Esophagus mucosa (tissue), 1 donor: ENCODE measurements around the gene ZNF169. TPM values are rescaled to one million over a fixed set of nuclear protein-coding genes. Genes with fewer than 3 reads are reported as not detected.
"Not testable (repeated sequence)": the region's sequence is repeated elsewhere in the genome, so short reads cannot be mapped to it uniquely, and the experiment has no call there.

ENCODE experiments used
- ATAC-seq: fragments of 200-7000 bp; cut with Tn5 transposase; one replicate; pipeline ENCODE4 v1.9.1; 2020
- total RNA-seq: library from RNA; stranded (reverse); gene quantifications from one replicate; pipeline ENCODE4 v1.2.4, GENCODE V29; 2023
- donor health status: DM: yes; HTN: yes; CAD: no.

The ZNF169 gene
- total RNA-seq, 1 donor from 2014 or later, result 1.9 TPM

GRCh38 chr9:94287877-94288513, 28.9 kb downstream of the ZNF169 start:
- no peak for ATAC-seq

DNA sequence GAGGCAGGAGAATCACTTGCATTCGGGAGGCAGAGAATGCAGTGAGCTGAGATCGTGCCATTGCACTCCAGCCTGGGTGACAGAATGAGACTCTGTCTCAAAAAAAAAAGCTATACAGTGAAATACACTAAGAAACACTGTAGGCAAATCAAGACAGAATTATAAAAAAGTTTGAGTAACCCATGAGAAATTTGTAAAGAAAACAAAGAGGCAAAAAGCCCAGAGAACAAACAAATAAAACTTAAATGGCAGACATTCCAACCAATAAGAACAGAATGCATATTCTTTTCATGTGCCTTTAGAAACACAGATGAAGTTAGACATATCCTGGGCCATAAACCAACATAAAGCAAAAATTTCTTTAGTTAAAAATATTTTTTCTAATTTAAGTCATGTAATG, 30.6 kb downstream of the ZNF169 start:
- no peak for ATAC-seq

DNA sequence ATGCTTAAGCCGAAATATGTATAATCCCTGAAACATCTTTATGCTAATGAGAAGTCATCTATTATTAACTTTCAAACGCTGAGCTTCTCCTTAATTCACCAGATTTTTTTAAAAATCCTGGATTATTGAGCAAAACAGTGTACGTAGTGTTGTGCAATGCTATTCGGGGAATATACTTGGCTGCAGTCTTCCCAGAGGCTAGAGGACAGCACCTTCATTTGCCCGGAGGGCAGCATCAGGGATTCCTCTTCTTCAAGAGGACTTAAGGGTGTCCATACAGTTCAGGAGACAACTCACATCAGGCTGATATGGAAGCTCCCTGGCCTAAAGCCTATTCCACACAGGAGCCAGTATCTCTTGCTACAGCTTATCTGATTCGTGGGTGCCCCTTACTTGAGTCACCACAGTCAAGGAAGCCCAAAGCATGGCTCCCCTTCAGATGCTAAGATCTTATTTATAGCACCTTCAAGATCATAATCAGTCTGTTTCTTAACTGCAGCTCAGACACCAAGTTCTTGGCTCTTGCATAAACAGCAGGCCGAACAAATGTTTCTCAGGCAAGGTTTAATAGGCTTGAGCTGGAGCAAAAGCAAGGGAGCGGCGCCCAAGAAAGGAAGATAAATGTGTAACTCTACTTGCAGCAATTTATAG, 40.0 kb downstream of the ZNF169 start:
- no peak for ATAC-seq

GRCh38 chr9:94300470-94301301, 41.6 kb downstream of the ZNF169 start:
- ATAC-seq, result peak; percentile 73

DNA sequence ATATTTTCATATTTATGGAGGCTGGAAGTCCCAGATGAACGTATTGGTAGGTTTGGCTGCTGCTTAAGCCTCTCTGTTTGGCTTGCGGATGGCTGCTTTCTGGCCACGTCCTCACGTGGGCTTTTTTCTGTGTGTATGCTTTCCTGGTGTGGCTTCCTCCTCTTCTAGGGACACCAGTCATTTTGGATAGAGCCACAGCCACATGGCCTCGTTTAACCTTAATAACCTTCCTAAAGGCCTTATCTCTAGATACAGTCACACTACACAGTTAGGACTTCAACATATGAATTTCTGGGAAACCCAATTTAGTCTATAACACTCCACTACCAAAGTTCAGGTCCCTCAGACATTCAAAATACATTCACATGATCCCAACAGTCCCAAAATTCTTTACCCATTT, 42.5 kb downstream of the ZNF169 start:
- ATAC-seq, result no peak

- ATAC-seq, result no peak
Observed at GRCh38 chr9:94302426-94302825, 43.3 kb downstream of the ZNF169 start.

DNA sequence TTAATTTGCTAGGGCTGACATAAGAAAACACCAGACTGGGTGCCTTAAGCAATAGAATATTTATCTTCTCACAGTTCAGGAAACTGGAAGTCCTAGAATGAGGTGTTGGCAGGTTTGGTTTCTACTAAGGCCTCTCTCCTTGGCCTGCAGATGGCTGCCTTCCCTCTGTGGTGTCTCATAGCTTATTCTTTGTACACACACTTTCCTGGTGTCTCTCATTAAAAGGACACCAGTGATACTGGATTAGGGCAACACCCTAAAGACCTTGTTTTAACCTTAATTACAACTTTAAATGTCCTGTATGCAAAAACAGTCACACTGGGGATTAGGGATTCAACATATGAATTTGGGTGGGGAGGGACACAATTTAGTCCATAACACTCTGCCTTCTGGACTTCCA, 44.2 kb downstream of the ZNF169 start:
- ATAC-seq, result no peak

DNA sequence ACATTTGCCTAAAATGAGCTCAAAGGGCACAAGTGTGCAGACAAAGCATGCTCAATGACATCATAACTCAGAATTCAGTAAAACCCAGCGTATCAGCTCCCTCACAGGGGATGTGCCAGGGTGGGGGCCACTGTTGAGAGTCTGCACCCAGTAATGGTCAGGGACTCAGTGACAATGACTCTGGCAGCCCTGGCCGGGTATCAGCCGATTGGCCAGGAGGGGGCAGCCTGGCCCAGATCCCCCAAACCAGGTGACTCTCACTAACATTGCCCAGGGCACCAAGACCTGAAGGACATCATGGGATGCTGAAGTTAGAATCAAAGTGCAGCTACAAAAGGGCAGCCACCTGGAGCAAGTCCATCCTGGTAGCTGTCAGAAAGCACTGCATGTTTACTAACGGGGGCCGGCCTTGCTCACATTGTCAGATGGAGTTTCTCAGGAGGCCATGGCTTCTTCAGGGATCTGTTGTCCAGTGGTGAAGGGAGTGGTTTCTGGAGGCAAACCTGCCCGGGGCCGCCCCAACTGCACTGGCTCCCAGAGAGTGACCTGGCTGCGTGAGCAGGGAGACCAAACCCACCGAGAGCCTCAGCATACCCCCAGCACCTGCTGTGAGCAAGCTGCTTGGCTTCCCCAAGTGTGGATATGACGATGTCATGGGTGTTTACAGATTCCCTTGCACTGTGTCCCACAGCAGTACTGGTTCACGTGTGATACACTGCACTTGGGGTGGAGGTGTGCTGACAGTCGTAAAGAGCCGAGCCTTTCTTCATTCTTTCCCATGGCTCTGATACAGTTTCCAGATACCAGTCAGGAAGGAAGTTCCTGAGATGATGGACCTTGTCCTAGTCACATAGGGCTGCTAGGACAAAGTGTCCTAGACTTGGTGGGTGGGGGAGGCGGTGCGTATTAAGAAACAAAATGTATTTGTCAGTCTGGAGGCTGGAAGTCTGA, 56.2 kb downstream of the ZNF169 start:
- ATAC-seq, result peak; percentile 35

DNA sequence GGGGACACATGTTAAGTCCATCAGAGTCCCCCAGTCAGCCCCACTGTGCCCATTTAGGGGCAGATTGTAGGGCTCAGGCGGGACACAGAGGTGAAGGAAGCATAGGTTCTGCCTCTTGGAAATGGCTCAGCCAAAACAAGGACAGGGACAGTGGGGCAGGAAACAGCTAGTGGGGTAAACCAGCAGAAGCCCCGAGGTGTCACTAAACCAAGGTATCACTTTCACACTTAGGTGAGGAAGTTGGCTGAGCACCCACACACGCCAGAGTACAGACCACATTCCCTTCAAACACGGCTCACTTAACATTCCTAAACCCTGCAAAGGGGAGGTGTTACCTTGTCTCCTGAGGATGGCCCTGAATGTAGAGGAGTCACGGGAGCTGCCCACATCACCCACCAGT, 57.1 kb downstream of the ZNF169 start:
- not testable (repeated sequence) for ATAC-seq

DNA sequence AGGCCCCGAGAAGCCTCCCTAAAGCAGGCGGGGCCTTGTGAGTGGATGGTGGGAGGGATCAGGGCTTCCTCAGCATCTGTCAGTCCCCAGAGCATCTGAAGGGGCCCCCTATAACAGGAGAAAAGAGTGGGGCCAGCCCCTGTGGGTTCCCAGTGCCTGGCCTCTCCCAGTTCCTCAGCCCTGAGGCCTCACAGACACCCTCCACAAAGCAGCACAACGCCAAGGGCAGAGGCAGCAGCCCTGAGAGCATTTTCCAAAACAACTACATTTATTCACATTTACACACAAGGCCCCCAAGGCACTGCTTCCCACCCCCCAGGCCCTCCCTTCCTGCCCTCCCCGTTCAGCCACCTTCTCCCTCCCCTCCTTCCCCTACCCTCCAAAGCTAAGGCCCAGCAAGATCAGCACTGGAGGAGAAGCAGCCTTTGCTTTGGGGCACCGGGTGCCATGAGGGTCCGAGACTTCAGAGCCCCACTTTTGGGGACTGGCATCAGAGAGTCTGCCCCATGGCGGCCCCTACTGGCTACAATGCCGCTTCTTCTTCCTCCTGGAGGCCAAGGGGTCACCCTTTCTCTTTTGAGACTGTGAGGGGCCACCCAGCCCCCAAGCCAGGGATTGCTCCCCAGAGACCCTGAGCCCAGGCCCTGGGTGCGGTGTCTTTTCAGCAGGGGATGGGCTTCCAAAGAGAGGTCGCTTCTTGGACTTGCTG, 59.0 kb downstream of the ZNF169 start:
- ATAC-seq, result not testable (repeated sequence)

DNA sequence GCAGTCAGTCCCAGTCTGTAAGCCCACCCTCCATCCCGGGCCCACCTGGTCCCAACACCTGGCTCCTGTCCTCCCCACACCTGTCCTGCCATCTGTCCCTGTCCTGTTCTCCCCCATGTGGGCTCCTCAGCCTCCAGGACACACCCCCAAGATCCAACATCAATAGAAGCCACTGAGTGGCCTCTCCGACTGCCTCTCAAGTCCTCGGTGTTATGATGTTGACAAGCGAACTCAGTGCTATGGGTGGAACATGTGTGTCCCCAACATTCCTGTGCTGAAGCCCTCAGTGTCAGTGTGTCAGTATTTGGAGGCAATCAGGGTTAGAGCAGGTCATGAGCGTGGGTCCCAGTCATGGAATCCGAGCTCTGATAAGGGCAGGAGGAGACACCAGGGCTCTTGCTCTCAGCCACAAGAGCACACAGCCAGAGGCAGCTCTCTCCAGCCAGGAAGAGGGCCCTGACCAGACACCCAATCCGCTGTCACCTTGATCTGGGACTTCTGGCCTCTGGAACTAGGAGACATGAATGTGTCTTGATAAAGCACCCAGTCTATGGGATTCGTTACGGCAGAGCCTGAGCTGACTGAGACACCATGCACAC, 63.3 kb downstream of the ZNF169 start:
- ATAC-seq, result not testable (repeated sequence)

GRCh38 chr9:94323153-94323798, 64.2 kb downstream of the ZNF169 start:
- not testable (repeated sequence) for ATAC-seq

DNA sequence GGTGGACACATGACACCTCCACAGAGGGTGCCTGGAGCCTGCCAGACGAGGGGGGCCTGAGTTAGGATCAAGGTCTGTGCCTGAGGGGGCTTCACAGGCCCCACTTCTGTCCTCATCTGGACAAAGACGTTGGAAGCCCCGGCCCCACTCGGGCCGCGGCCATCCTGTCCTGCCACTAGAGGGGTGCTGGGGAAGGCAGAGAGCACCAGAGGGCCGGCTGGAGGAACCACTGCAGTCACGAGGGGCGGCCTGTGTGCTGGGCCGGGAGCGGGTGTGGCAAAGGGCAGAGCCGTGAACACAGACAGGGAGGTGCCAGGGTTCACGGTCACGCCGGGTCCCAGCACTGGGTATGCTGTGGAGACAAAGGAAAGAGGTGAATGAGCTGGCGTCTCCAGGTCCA, 66.5 kb downstream of the ZNF169 start:
- not testable (repeated sequence) for ATAC-seq

DNA sequence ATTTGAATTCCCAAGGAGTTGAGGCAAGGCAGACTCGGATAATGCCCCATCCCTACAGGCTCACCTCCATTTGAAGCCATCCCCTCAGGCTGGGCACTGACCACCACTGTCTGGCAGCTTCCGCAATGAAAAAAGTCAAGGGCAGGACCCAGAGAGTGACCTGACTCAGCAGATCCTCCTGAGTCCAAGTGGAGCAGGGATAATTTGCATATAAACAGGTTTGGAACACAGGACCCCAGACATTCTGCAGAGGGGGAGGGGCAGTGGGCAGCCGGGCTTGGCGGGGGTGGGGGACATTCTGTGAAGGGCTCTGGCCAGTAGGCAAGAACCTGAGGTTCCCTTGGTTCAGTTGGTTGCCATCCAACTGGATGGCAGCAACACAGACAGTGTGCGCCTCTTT, 69.4 kb downstream of the ZNF169 start, which contains the start of gene NUTM2F:
Gene NUTM2F, minus strand, starts transcription at position 101 of the 400 bp plus-strand sequence. Its CDS starts 21 bp downstream, at position 80.
- ATAC-seq, result not testable (repeated sequence)

DNA sequence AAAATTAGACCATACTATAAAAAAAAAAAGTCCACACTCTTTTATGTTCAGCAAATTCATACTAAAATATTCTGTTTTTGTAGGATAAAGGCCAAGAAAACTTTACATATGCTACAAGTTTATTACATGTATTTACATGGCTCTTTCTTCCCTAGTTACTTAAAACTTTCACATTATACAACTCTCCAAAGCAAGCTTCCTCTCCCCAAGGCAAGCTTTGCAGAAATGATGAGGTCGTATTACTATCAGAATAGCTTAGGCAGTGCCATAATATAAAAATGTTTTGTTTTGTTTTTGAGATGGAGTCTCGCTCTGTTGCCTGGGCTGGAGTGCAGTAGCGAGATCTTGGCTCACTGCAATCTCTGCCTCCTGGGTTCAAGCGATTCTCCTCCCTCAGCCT, 77.3 kb downstream of the ZNF169 start:
- ATAC-seq, result not testable (repeated sequence)

- ATAC-seq, result not testable (repeated sequence)
Observed at GRCh38 chr9:94338723-94339122, 79.6 kb downstream of the ZNF169 start.

DNA sequence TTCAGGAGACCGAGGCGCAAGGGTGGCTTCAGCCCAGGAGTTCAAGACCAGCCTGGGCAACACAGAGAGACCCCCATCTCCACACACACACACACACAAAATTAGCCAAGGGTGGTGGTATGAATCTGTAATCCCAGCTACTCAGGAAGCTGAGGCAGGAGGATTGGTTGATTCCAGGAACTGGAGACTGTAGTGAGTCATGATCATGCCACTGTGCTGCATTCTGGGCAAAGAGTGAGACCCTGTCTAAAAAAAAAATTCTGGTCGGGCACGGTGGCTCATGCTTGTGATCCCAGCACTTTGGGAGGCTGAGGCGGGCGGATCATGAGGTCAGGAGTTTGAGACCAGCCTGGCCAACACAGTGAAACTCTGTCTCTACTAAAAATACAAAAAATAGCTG, 80.6 kb downstream of the ZNF169 start:
- not testable (repeated sequence) for ATAC-seq

DNA sequence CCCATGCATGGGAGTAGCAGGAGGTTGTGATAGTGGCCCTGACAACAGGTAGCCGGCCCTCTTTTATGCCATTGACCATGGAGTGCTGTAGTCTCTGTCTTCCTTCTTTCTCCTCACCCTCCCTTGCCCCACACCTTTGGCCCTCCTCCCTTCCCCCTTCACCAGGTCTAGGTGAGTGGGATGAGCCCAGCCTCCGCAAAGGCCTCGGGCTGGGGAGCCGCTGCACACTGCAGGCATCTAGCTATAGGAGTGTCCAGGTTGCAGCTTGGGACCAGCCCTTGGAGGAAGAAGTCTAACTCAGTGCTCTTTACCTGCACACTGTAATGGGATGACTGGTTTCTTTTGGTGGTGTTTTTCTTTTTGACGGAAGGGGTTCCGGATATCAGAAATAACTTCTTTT, 81.7 kb downstream of the ZNF169 start:
- ATAC-seq, result not testable (repeated sequence)

GRCh38 chr9:94341703-94342102, 82.6 kb downstream of the ZNF169 start:
- not testable (repeated sequence) for ATAC-seq

GRCh38 chr9:94347451-94347850, 88.4 kb downstream of the ZNF169 start:
- ATAC-seq, result not testable (repeated sequence)
